Measurements from ENCODE around the gene LYPLAL1. TPM values are rescaled to one million over a fixed set of nuclear protein-coding genes. Genes with fewer than 3 reads are reported as not detected.

Gene LYPLAL1
- total RNA-seq, 2 experiments from 2014 or later: 25.3 to 27.9 TPM

- Mint-ChIP-seq H3K4me3 (no peak overlapping the region), H3K27ac (no peak overlapping the region), H3K9me3 (ENCODE audit: low read depth) (no peaks in the 10 kb centered on the region), H3K27me3 (no peaks in the 10 kb centered on the region), H3K36me3 (ENCODE audit: low read depth) (peaks cover 13% of the 10 kb centered on the region), H3K4me1 (peaks cover 31% of the 10 kb centered on the region)
- ATAC-seq (no peak), DNase-seq (no peak)
- intact Hi-C loops (cut with DNase I, micrococcal nuclease): loop anchor here (1.0 to 10.0 kb wide), 7 partner anchors 114 to 1537 kb away; partner anchors contain the start of genes TGFB2 (in 2 of the 2), EPRS1 (in 1 of the 2), GPATCH2 (in 1 of the 2) and RRP15 (in 1 of the 2)
- POLR2A ChIA-PET: no interaction called here
- CTCF ChIA-PET: no interaction called here
Measured at GRCh38 chr1:219171192-219171935, 2.3 kb upstream of the LYPLAL1 start.

- Mint-ChIP-seq H3K27ac (peak overlapping the region; percentile 14), H3K4me1 (peaks cover 45% of the 10 kb centered on the region), H3K4me3 (peak overlapping the region; percentile 92), H3K9me3 (ENCODE audit: low read depth) (no peaks in the 10 kb centered on the region), H3K27me3 (no peaks in the 10 kb centered on the region), H3K36me3 (ENCODE audit: low read depth) (peaks cover 22% of the 10 kb centered on the region)
- POLR2A ChIA-PET: no interaction called here
- ATAC-seq (no peak), DNase-seq (no peak)
- CTCF ChIA-PET: interaction anchor here (1.5 kb wide), 1 partner anchor 16 kb away, joined by 10 read pairs; no protein-coding TSS in a partner anchor
- intact Hi-C loops (cut with DNase I, micrococcal nuclease): loop anchor here (1.0 to 10.0 kb wide), 7 partner anchors 116 to 1538 kb away; partner anchors contain the start of genes TGFB2 (in 2 of the 2), EPRS1 (in 1 of the 2), GPATCH2 (in 1 of the 2) and SPATA17 (in 1 of the 2)
Measured at GRCh38 chr1:219172821-219173220, 857 bp upstream of the LYPLAL1 start.

- H3K4me1 Mint-ChIP-seq: peaks cover 49% of the 10 kb centered on the region
- ChIA-PET POLR2A (no interaction called here), CTCF (interaction anchor here (0.7 to 1.5 kb wide), 2 partner anchors 16 to 800 kb away, joined by 3 to 10 read pairs; no protein-coding TSS in a partner anchor)
- DNase-seq (no peak), ATAC-seq (no peak)
- intact Hi-C loops (cut with DNase I, micrococcal nuclease): loop anchor here (1.0 to 10.0 kb wide), 7 partner anchors 116 to 1539 kb away; partner anchors contain the start of genes TGFB2 (in 2 of the 2), EPRS1 (in 1 of the 2), GPATCH2 (in 1 of the 2) and SPATA17 (in 1 of the 2)
- H3K4me3 Mint-ChIP-seq: peak overlapping the region; percentile 92
- no peaks in the 10 kb centered on the region for H3K27me3 Mint-ChIP-seq
- peak overlapping the region; percentile 99 for H3K27ac Mint-ChIP-seq
- peaks cover 23% of the 10 kb centered on the region for H3K36me3 Mint-ChIP-seq (ENCODE audit: low read depth)
- H3K9me3 Mint-ChIP-seq (ENCODE audit: low read depth): no peaks in the 10 kb centered on the region
Measured at GRCh38 chr1:219173434-219173757, 282 bp upstream of the LYPLAL1 start.

- CTCF ChIA-PET: interaction anchor here (1.1 to 3.0 kb wide), 2 partner anchors 13 to 845 kb away, joined by 3 to 21 read pairs; no protein-coding TSS in a partner anchor
- ATAC-seq: peak; percentile 68
- peaks cover 28% of the 10 kb centered on the region for H3K36me3 Mint-ChIP-seq (ENCODE audit: low read depth)
Measured at GRCh38 chr1:219174460-219175211, 958 bp downstream of the LYPLAL1 start.

GRCh38 chr1:219175212-219175564, 1.5 kb downstream of the LYPLAL1 start:
- ATAC-seq: no peak
- Mint-ChIP-seq H3K9me3 (ENCODE audit: low read depth) (no peaks in the 10 kb centered on the region), H3K27me3 (no peaks in the 10 kb centered on the region), H3K27ac (peak overlapping the region; percentile 99), H3K4me3 (peak overlapping the region; percentile 92), H3K4me1 (peaks cover 52% of the 10 kb centered on the region), H3K36me3 (ENCODE audit: low read depth) (peaks cover 31% of the 10 kb centered on the region)
- no peak for DNase-seq
- intact Hi-C loops (cut with DNase I, micrococcal nuclease): loop anchor here (10.0 kb wide), 3 partner anchors 150 to 1540 kb away; partner anchors contain the start of genes GPATCH2 (in 1 of the 2), SPATA17 (in 1 of the 2) and TGFB2 (in 1 of the 2)
- ChIA-PET POLR2A (no interaction called here), CTCF (interaction anchor here (1.1 to 3.0 kb wide), 2 partner anchors 13 to 846 kb away, joined by 3 to 21 read pairs; no protein-coding TSS in a partner anchor)

More at GRCh38 chr1:219174460-219175211, 958 bp downstream of the LYPLAL1 start:
- Mint-ChIP-seq H3K4me1 (peaks cover 52% of the 10 kb centered on the region), H3K27me3 (no peaks in the 10 kb centered on the region), H3K4me3 (peak overlapping the region; percentile 92), H3K27ac (peak overlapping the region; percentile 99), H3K9me3 (ENCODE audit: low read depth) (no peaks in the 10 kb centered on the region)
- DNase-seq: peak; percentile 46
- intact Hi-C loops (cut with DNase I, micrococcal nuclease): loop anchor here (1.0 to 10.0 kb wide), 7 partner anchors 15 to 1540 kb away; partner anchors contain the start of genes TGFB2 (in 2 of the 2), EPRS1 (in 1 of the 2), GPATCH2 (in 1 of the 2) and SPATA17 (in 1 of the 2)
- POLR2A ChIA-PET: no interaction called here

- H3K36me3 Mint-ChIP-seq (ENCODE audit: low read depth): peaks cover 34% of the 10 kb centered on the region
- DNase-seq (no peak), ATAC-seq (no peak)
- H3K4me1 Mint-ChIP-seq: peaks cover 48% of the 10 kb centered on the region
- no peak overlapping the region for H3K4me3 Mint-ChIP-seq
- H3K27ac Mint-ChIP-seq: no peak overlapping the region
- intact Hi-C loops (cut with DNase I, micrococcal nuclease): loop anchor here (10.0 kb wide), 3 partner anchors 149 to 1541 kb away; partner anchors contain the start of genes GPATCH2 (in 1 of the 2), SPATA17 (in 1 of the 2) and TGFB2 (in 1 of the 2)
- POLR2A ChIA-PET: no interaction called here
- CTCF ChIA-PET: interaction anchor here (0.8 to 3.0 kb wide), 2 partner anchors 12 to 15 kb away, joined by 3 to 21 read pairs; no protein-coding TSS in a partner anchor
- H3K9me3 Mint-ChIP-seq (ENCODE audit: low read depth): no peaks in the 10 kb centered on the region
- no peaks in the 10 kb centered on the region for H3K27me3 Mint-ChIP-seq
Measured at GRCh38 chr1:219176168-219176567, 2.5 kb downstream of the LYPLAL1 start.

GRCh38 chr1:219177363-219177762, 3.7 kb downstream of the LYPLAL1 start:
- Mint-ChIP-seq H3K9me3 (ENCODE audit: low read depth) (no peaks in the 10 kb centered on the region), H3K4me1 (peaks cover 50% of the 10 kb centered on the region), H3K4me3 (no peak overlapping the region), H3K27ac (no peak overlapping the region), H3K36me3 (ENCODE audit: low read depth) (peaks cover 35% of the 10 kb centered on the region), H3K27me3 (no peaks in the 10 kb centered on the region)
- no peak for ATAC-seq
- ChIA-PET POLR2A (no interaction called here), CTCF (no interaction called here)
- DNase-seq: no peak
- intact Hi-C loops (cut with DNase I, micrococcal nuclease): loop anchor here (10.0 kb wide), 3 partner anchors 147 to 1543 kb away; partner anchors contain the start of genes GPATCH2 (in 1 of the 2), SPATA17 (in 1 of the 2) and TGFB2 (in 1 of the 2)

- H3K9me3 Mint-ChIP-seq (ENCODE audit: low read depth): no peaks in the 10 kb centered on the region
- POLR2A ChIA-PET: no interaction called here
- CTCF ChIA-PET: no interaction called here
- H3K27ac Mint-ChIP-seq: no peak overlapping the region
- no peaks in the 10 kb centered on the region for H3K27me3 Mint-ChIP-seq
- peaks cover 40% of the 10 kb centered on the region for H3K36me3 Mint-ChIP-seq (ENCODE audit: low read depth)
- peaks cover 48% of the 10 kb centered on the region for H3K4me1 Mint-ChIP-seq
- DNase-seq (no peak), ATAC-seq (no peak)
- no peak overlapping the region for H3K4me3 Mint-ChIP-seq
- intact Hi-C loops (cut with DNase I, micrococcal nuclease): loop anchor here (10.0 kb wide), 3 partner anchors 147 to 1543 kb away; partner anchors contain the start of genes GPATCH2 (in 1 of the 2), SPATA17 (in 1 of the 2) and TGFB2 (in 1 of the 2)
Measured at GRCh38 chr1:219177940-219178339, 4.3 kb downstream of the LYPLAL1 start.

- Mint-ChIP-seq H3K27ac (no peak overlapping the region), H3K36me3 (ENCODE audit: low read depth) (peaks cover 44% of the 10 kb centered on the region)
Measured at GRCh38 chr1:219179293-219179692, 5.6 kb downstream of the LYPLAL1 start.

GRCh38 chr1:219184337-219184736, 10.7 kb downstream of the LYPLAL1 start:
- Mint-ChIP-seq H3K36me3 (ENCODE audit: low read depth) (peaks cover 30% of the 10 kb centered on the region), H3K27ac (no peak overlapping the region), H3K27me3 (no peaks in the 10 kb centered on the region), H3K4me3 (no peak overlapping the region), H3K4me1 (peaks cover 43% of the 10 kb centered on the region), H3K9me3 (ENCODE audit: low read depth) (no peaks in the 10 kb centered on the region)
- intact Hi-C loops (cut with DNase I, micrococcal nuclease): no loop called here
- DNase-seq (no peak), ATAC-seq (no peak)
- ChIA-PET POLR2A (no interaction called here), CTCF (no interaction called here)

More at GRCh38 chr1:219179293-219179692, 5.6 kb downstream of the LYPLAL1 start:
- ChIA-PET POLR2A (no interaction called here), CTCF (interaction anchor here (1.3 kb wide), 1 partner anchor 8 kb away, joined by 9 read pairs; no protein-coding TSS in a partner anchor)
- Mint-ChIP-seq H3K4me3 (no peak overlapping the region), H3K9me3 (ENCODE audit: low read depth) (no peaks in the 10 kb centered on the region), H3K27me3 (no peaks in the 10 kb centered on the region), H3K4me1 (peaks cover 54% of the 10 kb centered on the region)
- DNase-seq (no peak), ATAC-seq (no peak)
- intact Hi-C loops (cut with DNase I, micrococcal nuclease): loop anchor here (10.0 kb wide), 3 partner anchors 146 to 1544 kb away; partner anchors contain the start of genes GPATCH2 (in 1 of the 2), SPATA17 (in 1 of the 2) and TGFB2 (in 1 of the 2)
